ENCODE measurements around the gene SYNE1. TPM values are rescaled to one million over a fixed set of nuclear protein-coding genes. Genes with fewer than 3 reads are reported as not detected.

The SYNE1 gene
- total and polyA plus RNA-seq, 4 donors = 10.2 to 105 (median 24.5) TPM

GRCh38 chr6:152301765-152302568, 335.2 kb downstream of the SYNE1 start:
- Histone ChIP-seq H3K36me3 (ENCODE audit: control insufficient read depth in 4 of 4, insufficient read depth in 3 of 4, low read depth in 1 of 4, low read length in 3 of 4) (no peaks in the 10 kb centered on the region), H3K27me3 (ENCODE audit: control insufficient read depth in 4 of 4, insufficient read depth in 4 of 4, low read length in 3 of 4) (no peaks in the 10 kb centered on the region), H3K9ac (ENCODE audit: low read depth in 1 of 2, low read length in 2 of 2) (peak overlapping the region; percentile 71 to 89), H3K27ac (ENCODE audit: low read depth in 1 of 2, low read length in 2 of 2) (peak overlapping the region; percentile 93 to 96), H3K4me3 (ENCODE audit: low read depth in 1 of 3, low read length in 3 of 3) (peak overlapping the region; percentile 78 to 98 (median 93)), H3K9me3 (ENCODE audit: control insufficient read depth in 4 of 4, low read length in 3 of 4) (no peaks in the 10 kb centered on the region), H3K4me1 (ENCODE audit: control insufficient read depth in 4 of 4, insufficient read depth in 4 of 4, low read length in 3 of 4) (peaks cover 5 to 49% (median 40%) of the 10 kb centered on the region in 4 donors)
- TF ChIP-seq RAD21 (IDR thresholded peaks at IDR 0.05) (peak; percentile 47 to 64), YY1 (IDR thresholded peaks at IDR 0.05) (peak; percentile 73), JUND (IDR thresholded peaks at IDR 0.05) (peak; percentile 34 to 40), CTCF (IDR thresholded peaks at IDR 0.05; ENCODE audit: low read depth, low read length, missing input control) (peak; percentile 55), REST (IDR thresholded peaks at IDR 0.05) (peak; percentile 77), EGR1 (IDR thresholded peaks at IDR 0.05; ENCODE audit: low read depth in 2 of 2) (no peak), SP1 (IDR thresholded peaks at IDR 0.05) (peak; percentile 31), RXRA (IDR thresholded peaks at IDR 0.05) (peak in 1 of 2 donors; percentile 16), FOXA2 (IDR thresholded peaks at IDR 0.05) (peak; percentile 13), TAF1 (conservative IDR thresholded peaks at IDR 0.05) (peak; percentile 58), HNF4A (conservative IDR thresholded peaks at IDR 0.05) (peak in 1 of 2 donors; percentile 14), GABPA (IDR thresholded peaks at IDR 0.05 in 1 of 2, conservative IDR thresholded peaks at IDR 0.05 in 1 of 2) (peak in 1 of 2 donors; percentile 59)
- TF ChIP-seq, protein P1, sequence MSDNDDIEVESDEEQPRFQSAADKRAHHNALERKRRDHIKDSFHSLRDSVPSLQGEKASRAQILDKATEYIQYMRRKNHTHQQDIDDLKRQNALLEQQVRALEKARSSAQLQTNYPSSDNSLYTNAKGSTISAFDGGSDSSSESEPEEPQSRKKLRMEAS (IDR thresholded peaks at IDR 0.05) = no peak
- TF ChIP-seq, protein P2, sequence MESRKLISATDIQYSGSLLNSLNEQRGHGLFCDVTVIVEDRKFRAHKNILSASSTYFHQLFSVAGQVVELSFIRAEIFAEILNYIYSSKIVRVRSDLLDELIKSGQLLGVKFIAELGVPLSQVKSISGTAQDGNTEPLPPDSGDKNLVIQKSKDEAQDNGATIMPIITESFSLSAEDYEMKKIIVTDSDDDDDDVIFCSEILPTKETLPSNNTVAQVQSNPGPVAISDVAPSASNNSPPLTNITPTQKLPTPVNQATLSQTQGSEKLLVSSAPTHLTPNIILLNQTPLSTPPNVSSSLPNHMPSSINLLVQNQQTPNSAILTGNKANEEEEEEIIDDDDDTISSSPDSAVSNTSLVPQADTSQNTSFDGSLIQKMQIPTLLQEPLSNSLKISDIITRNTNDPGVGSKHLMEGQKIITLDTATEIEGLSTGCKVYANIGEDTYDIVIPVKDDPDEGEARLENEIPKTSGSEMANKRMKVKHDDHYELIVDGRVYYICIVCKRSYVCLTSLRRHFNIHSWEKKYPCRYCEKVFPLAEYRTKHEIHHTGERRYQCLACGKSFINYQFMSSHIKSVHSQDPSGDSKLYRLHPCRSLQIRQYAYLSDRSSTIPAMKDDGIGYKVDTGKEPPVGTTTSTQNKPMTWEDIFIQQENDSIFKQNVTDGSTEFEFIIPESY (IDR thresholded peaks at IDR 0.05) = no peak
- TF ChIP-seq, protein P3, sequence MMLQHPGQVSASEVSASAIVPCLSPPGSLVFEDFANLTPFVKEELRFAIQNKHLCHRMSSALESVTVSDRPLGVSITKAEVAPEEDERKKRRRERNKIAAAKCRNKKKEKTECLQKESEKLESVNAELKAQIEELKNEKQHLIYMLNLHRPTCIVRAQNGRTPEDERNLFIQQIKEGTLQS (IDR thresholded peaks at IDR 0.05) = no peak
- under 1% methylated on average over 44 of the region's 44 CpGs for WGBS
- DNase-seq (ENCODE audit: low spot score) = peak; percentile 79
